Cardiac atrium fibroblast (primary cell): Measurements from ENCODE around the gene ICOSLG. TPM values are rescaled to one million over a fixed set of nuclear protein-coding genes. Genes with fewer than 3 reads are reported as not detected.

Experiments used
- total RNA-seq: library from RNA; depleted of rRNA; stranded (reverse); fragments of >200 nt; gene quantifications from 2 replicates; pipeline ENCODE4 v1.2.3, GENCODE V29; 2015

The ICOSLG gene
- total RNA-seq: 0.32 and 0.54 TPM in 2 replicates

DNA sequence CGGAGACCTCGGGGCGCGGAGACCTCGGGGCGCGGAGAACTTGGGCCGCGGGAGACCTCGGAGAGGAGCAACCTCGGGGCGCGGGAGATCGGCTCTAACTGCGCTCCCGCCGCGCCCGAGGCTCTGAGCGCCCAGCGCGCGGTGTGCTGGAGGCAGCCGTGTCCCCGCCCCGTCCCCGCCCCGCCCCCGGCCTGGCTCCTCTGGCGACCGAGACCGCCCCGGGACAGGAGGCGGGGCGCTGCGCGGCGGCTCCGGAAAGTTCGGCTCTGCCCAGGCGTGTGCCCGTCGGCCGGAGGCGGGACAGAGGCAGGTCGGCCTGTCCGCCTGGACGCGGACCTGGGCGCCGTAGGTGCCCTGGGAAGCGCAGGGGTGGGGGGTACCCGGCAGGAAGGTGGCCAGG is at the start of gene ICOSLG:
TSS of gene ICOSLG (minus strand) at position 102 of the 400 bp plus-strand sequence. CDS start 126 bp downstream, outside the sequence.

GRCh38 chr21:44285138-44285992 is 44.6 kb upstream of the ICOSLG start, which contains the start of gene AIRE:
Gene AIRE, plus strand, starts transcription at chr21:44285876. Its CDS starts 131 bp downstream, at chr21:44286007.

GRCh38 chr21:44261675-44262295 is 21.0 kb upstream of the ICOSLG start, which contains the start of gene DNMT3L:
Gene DNMT3L, minus strand, starts transcription at chr21:44261897. Its CDS starts 638 bp downstream, at chr21:44261259.

Other genes with a start within 250 kb of the ICOSLG start
- 13.4 and 14.7 TPM in 2 replicates for gene TRAPPC10, start 228.6 kb downstream of the ICOSLG start, total RNA-seq
- 7.0 and 7.8 TPM in 2 replicates for gene PWP2, start 133.5 kb downstream of the ICOSLG start, total RNA-seq
- gene GATD3, start 107.3 kb downstream of the ICOSLG start, total RNA-seq: 5.1 and 8.4 TPM in 2 replicates
- not detected in 2 replicates for gene DNMT3L, start 21.0 kb upstream of the ICOSLG start, total RNA-seq
- not detected in 2 replicates for gene AIRE, start 44.9 kb upstream of the ICOSLG start, total RNA-seq
- gene PFKL, start 59.1 kb upstream of the ICOSLG start, total RNA-seq: 225 and 255 TPM in 2 replicates
- gene CFAP410, start 98.4 kb upstream of the ICOSLG start, total RNA-seq: 14.4 and 19.5 TPM in 2 replicates
- gene TRPM2, start 112.7 kb upstream of the ICOSLG start, total RNA-seq: not detected in 2 replicates
- gene LRRC3, start 214.6 kb upstream of the ICOSLG start, total RNA-seq: 3.6 and 3.7 TPM in 2 replicates